Hypothalamus (tissue), 51 donors: ENCODE results near the gene HSD17B8.

Source experiments
- DNase-seq, 51 donors: peaks; one replicate each; lab custom pipeline; 2025; lab: John Stamatoyannopoulos, UW

The HSD17B8 gene

GRCh38 chr6:33204415-33205190 is at the start of gene HSD17B8:
TSS of gene HSD17B8 (plus strand) at chr6:33204655. CDS start at chr6:33204669, 14 bp downstream.
- peak in 50 of 51 donors; percentile 35 to 96 (median 90) for DNase-seq

- DNase-seq, result no peak
Observed at GRCh38 chr6:33156561-33156960, 47.9 kb upstream of the HSD17B8 start.

GRCh38 chr6:33156964-33157363 is 47.5 kb upstream of the HSD17B8 start:
- DNase-seq, result no peak

DNA sequence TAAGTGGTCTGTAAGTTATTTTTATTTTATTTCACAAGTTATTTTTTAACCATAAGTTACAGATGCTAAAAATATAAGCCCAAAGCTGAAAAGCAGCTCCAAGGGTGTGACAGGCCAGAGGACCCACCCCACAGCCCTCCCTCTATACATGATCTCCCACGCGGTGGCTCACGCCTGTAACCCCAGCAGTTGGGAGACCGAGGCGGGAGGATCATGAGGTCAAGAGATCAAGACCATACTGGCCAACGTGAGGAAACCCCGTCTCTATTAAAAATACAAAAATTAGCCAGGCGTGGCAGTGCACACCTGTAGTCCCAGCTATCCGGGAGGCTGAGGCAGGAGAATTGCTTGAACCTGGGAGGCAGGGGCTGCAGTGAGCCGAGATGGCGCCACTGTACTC is 44.4 kb upstream of the HSD17B8 start:
- DNase-seq, result no peak

DNA sequence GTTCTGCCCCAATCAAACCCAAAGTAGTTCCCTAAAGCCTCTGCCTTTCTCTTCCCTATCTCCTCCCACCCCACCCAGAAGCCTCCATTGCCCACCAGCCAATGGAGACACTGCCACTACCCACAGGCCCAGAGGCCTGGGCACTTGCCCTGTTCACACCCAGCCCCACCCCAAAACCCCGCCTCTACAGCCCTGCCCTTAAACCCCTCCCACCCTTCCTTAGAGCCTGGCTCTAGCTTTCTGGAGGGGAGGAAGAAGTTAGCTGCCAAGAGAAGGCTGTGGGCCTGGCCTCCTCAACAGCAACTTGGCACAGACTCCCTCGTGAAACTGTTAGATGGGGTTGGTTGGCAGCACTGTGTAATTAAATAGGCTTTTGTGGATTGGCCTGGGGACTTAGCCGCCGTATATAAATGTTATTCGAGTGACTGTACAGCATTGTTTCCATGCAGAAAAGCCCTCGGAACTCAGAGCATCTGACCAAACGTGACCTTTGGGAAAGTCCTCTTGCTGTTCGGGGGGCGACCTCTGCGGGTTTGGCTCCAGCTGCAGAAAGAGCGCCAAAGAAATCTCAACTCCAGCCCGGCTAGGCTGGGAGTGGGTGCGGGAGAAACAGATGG is 43.6 kb upstream of the HSD17B8 start:
- DNase-seq, result peak in 12 of 51 donors; percentile 4 to 48 (median 24)

GRCh38 chr6:33161354-33162331 is 42.8 kb upstream of the HSD17B8 start:
- peak; percentile 14 to 84 (median 52) for DNase-seq

GRCh38 chr6:33163540-33163939 is 40.9 kb upstream of the HSD17B8 start:
- no peak for DNase-seq

GRCh38 chr6:33164176-33164575 is 40.3 kb upstream of the HSD17B8 start:
- no peak for DNase-seq

- no peak for DNase-seq
Observed at GRCh38 chr6:33164665-33165373, 39.6 kb upstream of the HSD17B8 start.

DNA sequence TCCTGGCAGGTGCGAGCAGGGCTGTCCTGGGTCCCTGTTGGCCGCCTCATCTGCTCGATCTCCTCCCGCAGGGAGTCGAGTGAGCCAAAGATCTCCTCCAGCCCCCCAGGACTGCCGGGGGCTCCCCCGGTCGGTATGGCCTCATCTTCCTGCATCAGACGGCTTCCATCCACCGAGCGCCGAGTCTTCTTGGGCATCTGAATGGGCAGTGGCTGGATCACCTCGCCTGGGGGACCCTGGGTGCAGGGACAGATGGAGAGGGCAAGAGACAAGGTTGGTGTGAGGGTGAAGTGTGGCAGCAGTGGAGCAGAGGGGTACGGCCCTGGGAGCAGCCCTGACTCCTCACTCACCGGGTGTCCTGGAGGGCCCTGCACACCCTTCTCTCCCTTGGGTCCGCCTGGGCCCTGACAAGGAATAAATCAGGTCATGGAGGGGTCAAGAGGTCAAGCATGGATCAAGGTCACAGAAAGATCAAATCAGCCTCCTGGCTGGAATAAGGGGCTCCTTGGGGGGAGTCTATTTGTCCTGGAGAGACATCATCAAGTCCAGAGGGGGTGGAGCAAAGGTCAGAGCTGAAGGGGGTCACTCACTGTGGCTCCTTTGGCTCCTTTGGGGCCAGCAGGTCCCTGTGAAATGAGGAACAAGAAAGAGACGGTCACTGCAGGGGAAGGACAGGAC is 38.7 kb upstream of the HSD17B8 start:
- no peak for DNase-seq

- no peak for DNase-seq
Observed at GRCh38 chr6:33166363-33166762, 38.1 kb upstream of the HSD17B8 start.

DNA sequence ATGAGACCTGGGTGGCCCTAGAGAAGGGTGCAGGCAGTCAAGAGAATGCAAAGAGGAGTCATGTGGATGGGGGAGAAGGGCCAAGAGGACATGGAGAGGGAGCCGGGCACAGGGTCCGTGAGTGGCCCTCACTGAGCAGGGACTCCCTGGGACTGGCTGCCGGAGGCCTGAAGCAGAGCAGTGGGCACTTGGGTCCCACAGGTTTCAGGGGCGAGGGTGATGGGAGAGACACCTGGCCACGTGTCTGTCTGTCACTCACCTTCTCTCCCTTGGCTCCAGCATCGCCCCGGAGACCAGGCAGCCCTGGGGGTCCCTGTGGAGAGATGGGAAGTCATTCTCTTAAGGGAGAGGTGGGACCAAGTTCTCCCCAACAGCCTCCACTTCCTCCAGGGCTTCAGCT is 37.6 kb upstream of the HSD17B8 start:
- DNase-seq, result no peak

GRCh38 chr6:33167374-33168283 is 36.8 kb upstream of the HSD17B8 start:
- no peak for DNase-seq

GRCh38 chr6:33168284-33168601 is 36.2 kb upstream of the HSD17B8 start:
- no peak for DNase-seq

DNA sequence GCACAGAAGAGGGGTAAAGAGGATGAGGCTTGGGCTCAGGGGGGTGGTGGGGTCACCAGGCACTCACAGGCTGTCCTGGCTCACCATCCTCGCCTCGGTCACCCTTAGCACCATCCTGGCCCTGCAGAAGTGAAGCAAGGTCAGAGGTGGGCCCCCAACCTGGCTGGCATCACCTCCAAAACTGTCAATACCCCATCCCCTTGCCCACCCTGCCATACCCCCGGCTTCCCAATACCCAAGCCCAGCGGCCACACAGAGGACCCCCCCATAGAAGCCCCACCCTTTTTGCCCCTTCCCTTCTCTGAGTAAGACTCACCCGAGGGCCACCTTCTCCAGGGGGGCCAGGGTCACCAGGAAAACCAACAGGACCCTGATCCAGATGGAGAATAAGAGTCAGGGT is 35.8 kb upstream of the HSD17B8 start:
- no peak for DNase-seq

DNA sequence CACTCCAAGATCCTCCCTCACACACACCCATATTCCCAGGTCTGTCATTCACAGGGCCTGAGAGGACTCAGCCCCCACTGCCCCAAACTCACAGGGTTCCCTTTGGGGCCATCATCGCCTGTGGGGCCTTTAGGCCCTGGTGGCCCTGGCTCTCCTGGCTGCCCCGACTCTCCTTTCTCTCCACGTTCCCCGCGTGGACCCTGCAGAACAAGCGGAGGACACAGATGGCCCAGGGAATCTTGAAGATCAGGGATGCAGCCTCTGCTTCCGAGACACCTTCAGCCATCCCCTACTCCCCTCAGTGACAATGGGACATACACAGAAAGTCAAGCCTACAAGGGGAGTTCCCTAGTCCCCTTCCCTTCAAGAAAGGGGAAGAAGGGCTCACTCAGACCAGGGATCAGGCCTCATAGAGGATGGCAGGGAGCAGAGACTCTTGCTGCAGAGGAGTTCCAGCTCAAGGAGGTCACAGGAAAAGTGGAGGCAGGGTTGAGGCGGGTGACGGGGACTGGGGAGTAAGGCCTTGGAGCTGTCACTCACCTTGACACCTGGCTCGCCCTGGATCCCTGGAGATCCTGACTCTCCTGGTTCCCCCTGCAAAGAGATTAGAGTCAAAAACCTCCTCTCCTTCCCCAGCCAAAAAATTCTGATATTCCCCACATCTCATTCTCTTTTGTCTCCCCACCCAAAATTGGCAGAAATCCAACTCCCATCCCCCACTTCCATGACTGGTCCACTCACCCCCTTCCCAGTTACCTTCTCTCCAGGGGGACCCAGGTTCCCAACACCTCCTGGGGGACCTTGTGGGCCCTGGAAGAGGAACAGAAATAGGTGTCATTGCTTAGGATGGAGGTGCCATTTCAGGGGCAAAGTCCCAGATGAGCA is 34.9 kb upstream of the HSD17B8 start:
- DNase-seq, result no peak

DNA sequence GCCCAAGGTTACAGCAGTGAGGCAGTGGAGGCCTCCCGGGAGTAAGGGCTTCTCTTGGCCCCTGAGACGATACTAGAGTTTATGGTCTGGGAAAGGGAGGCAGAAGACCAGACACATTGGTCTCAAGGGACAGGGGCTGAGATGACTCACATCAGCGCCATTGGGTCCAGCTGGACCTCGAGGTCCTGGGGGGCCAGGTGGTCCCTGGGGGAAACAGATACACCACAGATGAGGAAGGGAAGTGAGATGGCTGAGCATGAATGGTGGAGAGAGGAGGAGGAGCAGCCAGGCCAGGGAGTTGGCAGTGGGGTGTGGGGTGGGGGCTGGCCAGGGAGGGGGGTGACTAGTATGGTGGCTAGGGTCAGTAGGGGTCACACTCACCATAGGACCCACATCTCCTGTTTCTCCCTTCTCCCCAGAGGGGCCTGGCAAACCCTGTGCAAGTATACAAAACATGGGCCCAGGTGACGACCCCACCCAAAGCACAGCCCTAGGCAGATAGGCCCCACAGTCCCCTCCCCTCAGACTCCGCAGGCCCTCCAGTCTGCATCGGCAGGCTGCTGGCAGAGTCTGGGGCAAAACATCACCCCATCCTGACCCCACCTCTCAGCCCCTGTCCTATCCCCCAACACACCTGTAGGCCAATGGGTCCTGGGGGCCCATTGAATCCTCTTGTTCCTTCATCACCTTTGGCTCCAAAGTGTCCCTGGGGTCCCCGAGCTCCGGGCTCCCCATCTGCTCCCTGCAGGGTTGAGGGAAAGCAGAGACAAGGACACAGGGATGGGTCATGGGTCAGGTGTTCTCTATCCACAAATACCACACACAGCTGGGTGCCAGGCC is 34.1 kb upstream of the HSD17B8 start:
- no peak for DNase-seq
